Testis (tissue), 3 donors: ENCODE data around the gene CCL18. TPM values are rescaled to one million over a fixed set of nuclear protein-coding genes. Genes with fewer than 3 reads are reported as not detected.
"Not testable (repeated sequence)": the region's sequence is repeated elsewhere in the genome, so short reads cannot be mapped to it uniquely, and the experiment has no call there.

ENCODE experiments used
- DNase-seq: peaks from one replicate; pipeline ENCODE4 v3.0.0-alpha.2; 2019
- H3K27ac ChIP-seq, 2 donors: fragments of 200-600 bp; sonication (generic); one replicate each; pipeline ENCODE4 v1.5.1; 2019
- H3K27me3 ChIP-seq: fragments of 200-600 bp; sonication (generic); one replicate; pipeline ENCODE4 v1.5.1; 2019
- H3K36me3 ChIP-seq: fragments of 200-600 bp; sonication (generic); one replicate; pipeline ENCODE4 v1.5.1; 2017; ENCODE audit warnings: low read depth; ENCODE audit errors: missing control alignments
- H3K4me1 ChIP-seq: fragments of 200-600 bp; sonication (generic); one replicate; pipeline ENCODE4 v1.5.1; 2019
- H3K4me3 ChIP-seq, 2 donors: fragments of 200-600 bp; sonication (generic); one replicate each; pipeline ENCODE4 v1.5.1; 2017 to 2019
- H3K9me3 ChIP-seq: fragments of 200-600 bp; sonication (generic); one replicate; pipeline ENCODE4 v1.5.1; 2017
- CTCF ChIP-seq, 3 experiments: fragments of 450-650 bp in 2 of 3; fragments of 200-600 bp in 1 of 3; sonication (generic) in 1 of 3; IDR thresholded peaks; one replicate each; pipeline ENCODE4 v1.5.1; 2016 to 2019; ENCODE audit warnings: antibody characterized with exemption in 3 of 3, mild to moderate bottlenecking in 2 of 3, moderate library complexity in 1 of 3
- POLR2A ChIP-seq: fragments of 450-650 bp; IDR thresholded peaks from one replicate; pipeline ENCODE4 v1.6.1; 2017; ENCODE audit warnings: antibody characterized with exemption, mild to moderate bottlenecking, moderate library complexity
- WGBS, 2 donors: methylation state at CpG; one replicate each; pipeline ENCODE4 v1.1.5; 2018; 5-methylcytosine and 5-hydroxymethylcytosine counted together
- intact Hi-C: fragments of 100-400 bp; cut with DNase I; formaldehyde crosslinking; loops from one replicate; pipeline ENCODE4 v1.15.1; 2023; ENCODE audit warnings: low total_unique reads
- polyA plus RNA-seq: library from polyadenylated mRNA; stranded (reverse); fragments of 350-450 nt; fragmentation: Illumina TruSeq; extraction: RNeasy Lipid Tissue Mini Kit (QIAGEN cat#74804); gene quantifications from one replicate; pipeline ENCODE4 v1.2.3, GENCODE V29; 2014; ENCODE audit warnings: low read depth, low replicate concordance; ENCODE audit not compliant: insufficient read depth
- total RNA-seq, 2 donors: library from RNA; depleted of rRNA; stranded (reverse); fragments of >200 nt; gene quantifications; one replicate each; pipeline ENCODE4 v1.2.3, GENCODE V29; 2016

CCL18 gene
- total and polyA plus RNA-seq, 3 donors from 2014 or later, result 0.99 to 6.8 (median 3.0) TPM

- Histone ChIP-seq H3K4me3 (no peak overlapping the region), H3K9me3 (no peaks in the 10 kb centered on the region), H3K27me3 (no peaks in the 10 kb centered on the region), H3K4me1 (peaks cover 3% of the 10 kb centered on the region), H3K27ac (no peak overlapping the region), H3K36me3 (no peaks in the 10 kb centered on the region)
- intact Hi-C loops, result loop anchor here (10.0 kb wide), 1 partner anchor 72 kb away; no protein-coding TSS in a partner anchor
- DNase-seq, result no peak
- TF ChIP-seq POLR2A, result no peak
These were observed 48.5 kb downstream of the CCL18 start for GRCh38 chr17:36112572-36112971.

GRCh38 chr17:36113131-36113530 is 49.1 kb downstream of the CCL18 start:
- WGBS, 2 donors, result 58 to 68% methylated on average over 1 of the region's 1 CpG
- not testable (repeated sequence) for H3K4me3 ChIP-seq, H3K4me1 ChIP-seq, H3K36me3 ChIP-seq, DNase-seq, H3K27ac ChIP-seq, H3K9me3 ChIP-seq, H3K27me3 ChIP-seq
- intact Hi-C loops, result loop anchor here (10.0 kb wide), 1 partner anchor 72 kb away; no protein-coding TSS in a partner anchor

GRCh38 chr17:36114971-36115648 is 51.0 kb downstream of the CCL18 start:
- not testable (repeated sequence) for H3K4me3 ChIP-seq, H3K36me3 ChIP-seq, DNase-seq, H3K4me1 ChIP-seq, H3K27ac ChIP-seq, H3K27me3 ChIP-seq, H3K9me3 ChIP-seq
- WGBS, 2 donors, result 88% methylated on average over 5 of the region's 5 CpGs
- intact Hi-C loops, result loop anchor here (10.0 kb wide), 1 partner anchor 70 kb away; no protein-coding TSS in a partner anchor

GRCh38 chr17:36115649-36115977 is 51.5 kb downstream of the CCL18 start:
- H3K9me3 ChIP-seq, H3K36me3 ChIP-seq, DNase-seq, H3K4me3 ChIP-seq, H3K4me1 ChIP-seq, H3K27me3 ChIP-seq, H3K27ac ChIP-seq: not testable (repeated sequence)
- intact Hi-C loops, result loop anchor here (10.0 kb wide), 1 partner anchor 69 kb away; no protein-coding TSS in a partner anchor

GRCh38 chr17:36117505-36118382 is 53.7 kb downstream of the CCL18 start:
- intact Hi-C loops, result loop anchor here (10.0 kb wide), 1 partner anchor 67 kb away; no protein-coding TSS in a partner anchor
- DNase-seq, result no peak

GRCh38 chr17:36118477-36119353 is 54.6 kb downstream of the CCL18 start:
- Histone ChIP-seq H3K9me3 (no peaks in the 10 kb centered on the region), H3K36me3 (no peaks in the 10 kb centered on the region), H3K27me3 (no peaks in the 10 kb centered on the region), H3K27ac (no peak overlapping the region), H3K4me3 (no peak overlapping the region), H3K4me1 (no peaks in the 10 kb centered on the region)
- TF ChIP-seq POLR2A, result no peak
- no peak for TF ChIP-seq CTCF (IDR thresholded peaks at IDR 0.05)
- no peak for DNase-seq
- WGBS, 2 donors, result 91 to 92% methylated on average over 12 of the region's 12 CpGs
- intact Hi-C loops, result loop anchor here (10.0 kb wide), 1 partner anchor 66 kb away; no protein-coding TSS in a partner anchor

More at GRCh38 chr17:36117505-36118382, 53.7 kb downstream of the CCL18 start:
- no peak overlapping the region for H3K27ac ChIP-seq
- no peaks in the 10 kb centered on the region for H3K27me3 ChIP-seq
- TF ChIP-seq POLR2A (no peak), CTCF (IDR thresholded peaks at IDR 0.05) (no peak)
- no peak overlapping the region for H3K4me3 ChIP-seq
- no peaks in the 10 kb centered on the region for H3K36me3 ChIP-seq
- no peaks in the 10 kb centered on the region for H3K4me1 ChIP-seq
- H3K9me3 ChIP-seq, result no peaks in the 10 kb centered on the region
- WGBS, 2 donors, result 32 to 38% methylated on average over 5 of the region's 5 CpGs
